Measurements from ENCODE around the gene GH1. TPM values are rescaled to one million over a fixed set of nuclear protein-coding genes. Genes with fewer than 3 reads are reported as not detected.

The GH1 gene
- total RNA-seq, 4 donors from 2014 or later = not detected

DNA sequence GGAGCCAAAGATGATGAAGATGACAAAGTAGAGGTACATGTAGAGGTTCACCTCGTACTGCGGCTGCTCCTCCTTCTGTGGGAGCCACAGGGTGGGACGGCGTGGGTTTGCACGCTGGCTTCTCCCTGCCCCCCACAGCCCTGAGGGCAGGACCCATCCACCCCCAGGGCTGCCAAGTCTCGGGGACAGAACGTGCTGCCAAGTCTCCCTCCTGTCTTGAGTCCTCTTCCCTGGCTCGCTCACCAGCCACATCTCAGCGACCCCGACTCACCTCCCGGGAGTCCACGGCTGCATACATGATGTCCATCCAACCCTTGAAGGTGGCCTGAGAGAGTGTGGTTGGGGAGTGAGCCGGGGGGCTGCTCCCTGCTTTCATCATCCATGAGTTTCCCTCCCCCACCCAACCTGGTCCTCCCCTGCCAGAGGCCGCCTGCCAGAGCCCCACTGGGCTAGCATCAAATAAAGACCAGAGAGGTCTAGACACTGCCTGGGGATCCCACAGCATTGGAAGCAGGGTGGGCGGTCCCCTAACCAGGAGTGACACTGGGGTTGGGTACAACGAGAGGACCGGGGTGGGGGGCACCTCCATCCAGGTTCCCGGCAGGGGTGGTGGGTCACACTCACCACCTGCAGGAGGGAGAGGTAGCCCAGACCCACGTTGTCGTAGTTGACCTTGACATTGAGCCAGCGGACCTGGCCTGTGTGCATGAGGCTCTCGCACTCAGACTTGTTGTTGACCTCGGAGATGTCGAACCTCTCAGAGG is 26.3 kb upstream of the GH1 start:
- H3K4me3 ChIP-seq = no peak overlapping the region
- 79% methylated on average over 20 of the region's 24 CpGs for WGBS
- H3K4me1 ChIP-seq = no peaks in the 10 kb centered on the region
- H3K36me3 ChIP-seq = no peaks in the 10 kb centered on the region
- no peak overlapping the region for H3K27ac ChIP-seq (replicated peaks in 1 of 4)
- no peak for TF ChIP-seq POLR2A (IDR thresholded peaks at IDR 0.05; ENCODE audit: low read depth)
- no peak for TF ChIP-seq POLR2AphosphoS5 (IDR thresholded peaks at IDR 0.05)
- no peak for TF ChIP-seq EP300 (IDR thresholded peaks at IDR 0.05)
- TF ChIP-seq, protein P1, sequence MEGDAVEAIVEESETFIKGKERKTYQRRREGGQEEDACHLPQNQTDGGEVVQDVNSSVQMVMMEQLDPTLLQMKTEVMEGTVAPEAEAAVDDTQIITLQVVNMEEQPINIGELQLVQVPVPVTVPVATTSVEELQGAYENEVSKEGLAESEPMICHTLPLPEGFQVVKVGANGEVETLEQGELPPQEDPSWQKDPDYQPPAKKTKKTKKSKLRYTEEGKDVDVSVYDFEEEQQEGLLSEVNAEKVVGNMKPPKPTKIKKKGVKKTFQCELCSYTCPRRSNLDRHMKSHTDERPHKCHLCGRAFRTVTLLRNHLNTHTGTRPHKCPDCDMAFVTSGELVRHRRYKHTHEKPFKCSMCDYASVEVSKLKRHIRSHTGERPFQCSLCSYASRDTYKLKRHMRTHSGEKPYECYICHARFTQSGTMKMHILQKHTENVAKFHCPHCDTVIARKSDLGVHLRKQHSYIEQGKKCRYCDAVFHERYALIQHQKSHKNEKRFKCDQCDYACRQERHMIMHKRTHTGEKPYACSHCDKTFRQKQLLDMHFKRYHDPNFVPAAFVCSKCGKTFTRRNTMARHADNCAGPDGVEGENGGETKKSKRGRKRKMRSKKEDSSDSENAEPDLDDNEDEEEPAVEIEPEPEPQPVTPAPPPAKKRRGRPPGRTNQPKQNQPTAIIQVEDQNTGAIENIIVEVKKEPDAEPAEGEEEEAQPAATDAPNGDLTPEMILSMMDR (IDR thresholded peaks at IDR 0.05) = no peak
- intact Hi-C loops (cut with DNase I) = no loop called here
- DNase-seq (ENCODE audit: extremely low spot score) = no peak
- H3K9me3 ChIP-seq = no peaks in the 10 kb centered on the region
- peaks cover 0 to 34% (median 0%) of the 10 kb centered on the region in 4 donors for H3K27me3 ChIP-seq

- WGBS = 84% methylated on average over 7 of the region's 9 CpGs
- H3K27me3 ChIP-seq = peaks cover 0 to 22% (median 0%) of the 10 kb centered on the region in 4 donors
- DNase-seq (ENCODE audit: extremely low spot score) = no peak
- TF ChIP-seq POLR2A (IDR thresholded peaks at IDR 0.05; ENCODE audit: low read depth) = no peak
- TF ChIP-seq, protein P1 (IDR thresholded peaks at IDR 0.05) = no peak
- no peak for TF ChIP-seq EP300 (IDR thresholded peaks at IDR 0.05)
- TF ChIP-seq POLR2AphosphoS5 (IDR thresholded peaks at IDR 0.05) = no peak
- no peaks in the 10 kb centered on the region for H3K9me3 ChIP-seq
- no peaks in the 10 kb centered on the region for H3K4me1 ChIP-seq
- H3K27ac ChIP-seq (replicated peaks in 1 of 4) = no peak overlapping the region
- intact Hi-C loops (cut with DNase I) = no loop called here
- H3K4me3 ChIP-seq = no peak overlapping the region
- no peaks in the 10 kb centered on the region for H3K36me3 ChIP-seq
These were observed 25.1 kb upstream of the GH1 start for GRCh38 chr17:63943745-63944144.

DNA sequence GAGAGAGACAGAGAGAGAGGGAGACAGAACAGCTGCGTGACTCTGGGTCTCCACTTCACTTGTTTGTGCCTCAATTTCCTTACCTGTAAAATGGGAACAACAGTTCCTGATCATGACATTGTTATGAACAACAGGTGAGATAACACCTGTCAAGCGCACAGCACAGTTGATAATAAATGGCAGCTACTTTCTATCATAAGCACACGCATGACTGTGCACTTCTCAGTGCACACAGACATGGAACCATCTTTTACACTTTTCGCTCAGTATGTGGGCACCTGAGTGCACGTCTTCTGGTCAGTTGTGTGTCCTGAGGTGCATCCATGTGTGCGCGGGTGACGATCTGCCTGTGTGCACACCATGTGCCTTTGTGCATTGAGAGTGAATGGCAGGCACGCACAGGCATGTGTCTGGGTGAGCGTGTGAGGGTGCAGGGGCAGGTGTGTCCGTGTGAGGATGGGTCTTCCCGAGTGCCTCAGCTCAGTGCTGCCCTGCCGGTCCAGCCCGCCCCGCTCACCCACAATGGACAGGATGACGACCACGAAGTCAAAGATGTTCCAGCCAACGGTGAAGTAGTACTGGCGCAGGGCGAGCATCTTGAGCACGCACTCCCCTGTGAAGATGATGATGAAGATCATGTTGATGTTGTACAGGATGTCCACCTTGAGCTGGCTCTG is 23.8 kb upstream of the GH1 start:
- 95% methylated on average over 21 of the region's 21 CpGs for WGBS
- Histone ChIP-seq H3K9me3 (no peaks in the 10 kb centered on the region), H3K36me3 (no peaks in the 10 kb centered on the region), H3K27ac (replicated peaks in 1 of 4) (no peak overlapping the region), H3K4me3 (no peak overlapping the region), H3K27me3 (peaks cover 0 to 10% (median 0%) of the 10 kb centered on the region in 4 donors), H3K4me1 (no peaks in the 10 kb centered on the region)
- TF ChIP-seq POLR2AphosphoS5 (IDR thresholded peaks at IDR 0.05) = no peak
- no peak for TF ChIP-seq POLR2A (IDR thresholded peaks at IDR 0.05; ENCODE audit: low read depth)
- TF ChIP-seq EP300 (IDR thresholded peaks at IDR 0.05) = no peak
- TF ChIP-seq, protein P1 (IDR thresholded peaks at IDR 0.05) = no peak
- intact Hi-C loops (cut with DNase I) = no loop called here
- no peak for DNase-seq (ENCODE audit: extremely low spot score)

GRCh38 chr17:63941751-63942150 is 23.1 kb upstream of the GH1 start:
- H3K36me3 ChIP-seq = no peaks in the 10 kb centered on the region
- H3K27me3 ChIP-seq = peaks cover 0 to 3% (median 0%) of the 10 kb centered on the region in 4 donors
- H3K4me1 ChIP-seq = no peaks in the 10 kb centered on the region
- H3K4me3 ChIP-seq = no peak overlapping the region
- H3K9me3 ChIP-seq = no peaks in the 10 kb centered on the region
- 92% methylated on average over 14 of the region's 23 CpGs for WGBS
- intact Hi-C loops (cut with DNase I) = no loop called here
- DNase-seq (ENCODE audit: extremely low spot score) = no peak
- no peak overlapping the region for H3K27ac ChIP-seq (replicated peaks in 1 of 4)
- TF ChIP-seq, protein P1 (IDR thresholded peaks at IDR 0.05) = no peak
- no peak for TF ChIP-seq POLR2A (IDR thresholded peaks at IDR 0.05; ENCODE audit: low read depth)
- TF ChIP-seq EP300 (IDR thresholded peaks at IDR 0.05) = no peak
- no peak for TF ChIP-seq POLR2AphosphoS5 (IDR thresholded peaks at IDR 0.05)
